BJ (cell line): ENCODE data around the gene UROC1. TPM values are rescaled to one million over a fixed set of nuclear protein-coding genes. Genes with fewer than 3 reads are reported as not detected.

ENCODE experiments used
- CTCF ChIA-PET: fragments of 350-600 bp; formaldehyde crosslinking; extraction: SDS; loops from one replicate; lab custom pipeline; 2021; ENCODE audit warnings: antibody characterized with exemption, inconsistent platforms; lab: Yijun Ruan, JAX
- POLR2A ChIA-PET: fragments of 300-600 bp; sonication (Branson Sonifier 250); formaldehyde crosslinking; extraction: SDS; loops from one replicate; lab custom pipeline; 2021; ENCODE audit warnings: antibody characterized with exemption; lab: Charles Lee
- DNase-seq: peaks from one replicate; pipeline ENCODE4 v3.0.0-alpha.2; 2011; ENCODE audit warnings: low read depth
- H3K27me3 ChIP-seq: 2 replicates; pipeline ENCODE4 v1.6.0; 2011; ENCODE audit warnings: low read length; ENCODE audit not compliant: control insufficient read depth, insufficient read depth
- H3K36me3 ChIP-seq: 2 replicates; pipeline ENCODE4 v1.5.1; 2011; ENCODE audit warnings: low read length; ENCODE audit not compliant: control insufficient read depth, insufficient read depth
- H3K4me3 ChIP-seq: 2 replicates; pipeline ENCODE4 v1.5.1; 2011; ENCODE audit warnings: low read depth, mild to moderate bottlenecking, control low read depth, low read length
- CTCF ChIP-seq: IDR thresholded peaks from 2 replicates; pipeline ENCODE4 v1.5.1; 2011; ENCODE audit warnings: low read depth, mild to moderate bottlenecking, control low read depth, inconsistent platforms, low read length, moderate library complexity; ENCODE audit not compliant: insufficient read depth
- polyA plus RNA-seq: library from polyadenylated mRNA; depleted of rRNA; stranded (reverse); fragments of >200 nt; gene quantifications from 2 replicates; pipeline ENCODE4 v1.2.3, GENCODE V29; 2011

UROC1 gene
- polyA plus RNA-seq, 1 experiment = not detected

GRCh38 chr3:126472277-126473006 lies 45.1 kb downstream of the UROC1 start:
- ChIA-PET CTCF (interaction anchor here (0.8 to 1.2 kb wide), 3 partner anchors 10 to 256 kb away, joined by 3 read pairs; no protein-coding TSS in a partner anchor), POLR2A (no interaction called here)
- peak; percentile 43; the same call in 1 of the 2 replicates for TF ChIP-seq CTCF
- DNase-seq = peak; percentile 68
- Histone ChIP-seq H3K27me3 (no peaks in the 10 kb centered on the region), H3K4me3 (no peak overlapping the region; the same call in 1 of the 2 replicates), H3K36me3 (peaks cover 21% of the 10 kb centered on the region)

GRCh38 chr3:126469479-126469878 lies 48.1 kb downstream of the UROC1 start:
- TF ChIP-seq CTCF = no peak
- ChIA-PET CTCF (no interaction called here), POLR2A (no interaction called here)
- H3K27me3 ChIP-seq = no peaks in the 10 kb centered on the region
- peaks cover 43% of the 10 kb centered on the region for H3K36me3 ChIP-seq
- DNase-seq = no peak
- no peak overlapping the region for H3K4me3 ChIP-seq

- DNase-seq = no peak
- CTCF ChIA-PET = no interaction called here
- POLR2A ChIA-PET = interaction anchor here (0.6 kb wide), 1 partner anchor 11 kb away, joined by 3 read pairs; no protein-coding TSS in a partner anchor
- Histone ChIP-seq H3K27me3 (no peaks in the 10 kb centered on the region), H3K36me3 (peaks cover 48% of the 10 kb centered on the region), H3K4me3 (no peak overlapping the region)
- TF ChIP-seq CTCF = no peak
Observed at GRCh38 chr3:126468028-126468891, 49.3 kb downstream of the UROC1 start.

GRCh38 chr3:126467611-126467955 lies 50.0 kb downstream of the UROC1 start:
- peaks cover 50% of the 10 kb centered on the region for H3K36me3 ChIP-seq
- no peak for TF ChIP-seq CTCF
- CTCF ChIA-PET = no interaction called here
- POLR2A ChIA-PET = no interaction called here
- H3K27me3 ChIP-seq = no peaks in the 10 kb centered on the region
- DNase-seq = no peak
- no peak overlapping the region for H3K4me3 ChIP-seq
